ENCODE measurements around the gene HMCN2.
"Not testable (repeated sequence)": the region's sequence is repeated elsewhere in the genome, so short reads cannot be mapped to it uniquely, and the experiment has no call there.

The HMCN2 gene

GRCh38 chr9:130429831-130430230 lies 164.3 kb downstream of the HMCN2 start:
- H3K27ac ChIP-seq (ENCODE audit: low read depth, low read length) = no peak overlapping the region
- H3K4me3 ChIP-seq (ENCODE audit: low read depth, low read length) = no peak overlapping the region
- peaks cover 31% of the 10 kb centered on the region for H3K27me3 ChIP-seq (ENCODE audit: control insufficient read depth, insufficient read depth, low read length)

GRCh38 chr9:130430232-130430631 lies 164.7 kb downstream of the HMCN2 start:
- Histone ChIP-seq H3K27ac (ENCODE audit: low read depth, low read length) (no peak overlapping the region), H3K27me3 (ENCODE audit: control insufficient read depth, insufficient read depth, low read length) (peaks cover 31% of the 10 kb centered on the region), H3K4me1 (ENCODE audit: control insufficient read depth, insufficient read depth, low read length) (peaks cover 27% of the 10 kb centered on the region), H3K9me3 (ENCODE audit: control insufficient read depth, insufficient read depth, low read depth, low read length) (peaks cover 8% of the 10 kb centered on the region; the same call in 1 of the 2 replicates), H3K36me3 (ENCODE audit: control insufficient read depth, insufficient read depth, low read length) (no peaks in the 10 kb centered on the region), H3K9ac (ENCODE audit: low read length) (no peak overlapping the region), H3K4me3 (ENCODE audit: low read depth, low read length) (no peak overlapping the region)

More at GRCh38 chr9:130429831-130430230, 164.3 kb downstream of the HMCN2 start:
- Histone ChIP-seq H3K9ac (ENCODE audit: low read length) (no peak overlapping the region), H3K4me1 (ENCODE audit: control insufficient read depth, insufficient read depth, low read length) (peaks cover 27% of the 10 kb centered on the region), H3K36me3 (ENCODE audit: control insufficient read depth, insufficient read depth, low read length) (no peaks in the 10 kb centered on the region), H3K9me3 (ENCODE audit: control insufficient read depth, insufficient read depth, low read depth, low read length) (peaks cover 8% of the 10 kb centered on the region; the same call in 1 of the 2 replicates)

- peaks cover 24% of the 10 kb centered on the region for H3K4me1 ChIP-seq (ENCODE audit: control insufficient read depth, insufficient read depth, low read length)
- H3K27ac ChIP-seq (ENCODE audit: low read depth, low read length) = no peak overlapping the region
- no peaks in the 10 kb centered on the region for H3K36me3 ChIP-seq (ENCODE audit: control insufficient read depth, insufficient read depth, low read length)
- peaks cover 31% of the 10 kb centered on the region for H3K27me3 ChIP-seq (ENCODE audit: control insufficient read depth, insufficient read depth, low read length)
- no peak overlapping the region for H3K4me3 ChIP-seq (ENCODE audit: low read depth, low read length)
- H3K9me3 ChIP-seq (ENCODE audit: control insufficient read depth, insufficient read depth, low read depth, low read length) = peaks cover 8% of the 10 kb centered on the region; the same call in 1 of the 2 replicates
- H3K9ac ChIP-seq (ENCODE audit: low read length) = no peak overlapping the region
Measured at GRCh38 chr9:130430734-130431535, 165.4 kb downstream of the HMCN2 start.

GRCh38 chr9:130431536-130432303 lies 166.2 kb downstream of the HMCN2 start:
- Histone ChIP-seq H3K27me3 (ENCODE audit: control insufficient read depth, insufficient read depth, low read length) (peaks cover 31% of the 10 kb centered on the region), H3K4me3 (ENCODE audit: low read depth, low read length) (no peak overlapping the region), H3K9ac (ENCODE audit: low read length) (no peak overlapping the region), H3K4me1 (ENCODE audit: control insufficient read depth, insufficient read depth, low read length) (peaks cover 19% of the 10 kb centered on the region), H3K27ac (ENCODE audit: low read depth, low read length) (no peak overlapping the region), H3K9me3 (ENCODE audit: control insufficient read depth, insufficient read depth, low read depth, low read length) (peaks cover 8% of the 10 kb centered on the region; the same call in 1 of the 2 replicates), H3K36me3 (ENCODE audit: control insufficient read depth, insufficient read depth, low read length) (no peaks in the 10 kb centered on the region)

- Histone ChIP-seq H3K9me3 (ENCODE audit: control insufficient read depth, insufficient read depth, low read depth, low read length) (peaks cover 8% of the 10 kb centered on the region; the same call in 1 of the 2 replicates), H3K4me1 (ENCODE audit: control insufficient read depth, insufficient read depth, low read length) (peaks cover 18% of the 10 kb centered on the region), H3K27me3 (ENCODE audit: control insufficient read depth, insufficient read depth, low read length) (peaks cover 31% of the 10 kb centered on the region), H3K27ac (ENCODE audit: low read depth, low read length) (no peak overlapping the region), H3K4me3 (ENCODE audit: low read depth, low read length) (no peak overlapping the region), H3K9ac (ENCODE audit: low read length) (no peak overlapping the region), H3K36me3 (ENCODE audit: control insufficient read depth, insufficient read depth, low read length) (no peaks in the 10 kb centered on the region)
Measured at GRCh38 chr9:130432362-130432761, 166.8 kb downstream of the HMCN2 start.

- Histone ChIP-seq H3K27ac (ENCODE audit: low read depth, low read length) (no peak overlapping the region), H3K4me1 (ENCODE audit: control insufficient read depth, insufficient read depth, low read length) (peaks cover 20% of the 10 kb centered on the region), H3K4me3 (ENCODE audit: low read depth, low read length) (peak overlapping the region; percentile 62), H3K9ac (ENCODE audit: low read length) (peak overlapping the region; percentile 36), H3K9me3 (ENCODE audit: control insufficient read depth, insufficient read depth, low read depth, low read length) (peaks cover 8% of the 10 kb centered on the region; the same call in 1 of the 2 replicates), H3K27me3 (ENCODE audit: control insufficient read depth, insufficient read depth, low read length) (peaks cover 31% of the 10 kb centered on the region), H3K36me3 (ENCODE audit: control insufficient read depth, insufficient read depth, low read length) (no peaks in the 10 kb centered on the region)
Measured at GRCh38 chr9:130432796-130433167, 167.2 kb downstream of the HMCN2 start.

- Histone ChIP-seq H3K27ac (ENCODE audit: low read depth, low read length) (no peak overlapping the region), H3K27me3 (ENCODE audit: control insufficient read depth, insufficient read depth, low read length) (peaks cover 31% of the 10 kb centered on the region), H3K4me1 (ENCODE audit: control insufficient read depth, insufficient read depth, low read length) (peaks cover 20% of the 10 kb centered on the region), H3K9me3 (ENCODE audit: control insufficient read depth, insufficient read depth, low read depth, low read length) (peaks cover 8% of the 10 kb centered on the region; the same call in 1 of the 2 replicates), H3K36me3 (ENCODE audit: control insufficient read depth, insufficient read depth, low read length) (no peaks in the 10 kb centered on the region), H3K4me3 (ENCODE audit: low read depth, low read length) (peak overlapping the region; percentile 62), H3K9ac (ENCODE audit: low read length) (peak overlapping the region; percentile 36)
Measured at GRCh38 chr9:130433168-130433946, 167.8 kb downstream of the HMCN2 start.

GRCh38 chr9:130433947-130434262 lies 168.3 kb downstream of the HMCN2 start:
- peaks cover 31% of the 10 kb centered on the region for H3K27me3 ChIP-seq (ENCODE audit: control insufficient read depth, insufficient read depth, low read length)
- H3K36me3 ChIP-seq (ENCODE audit: control insufficient read depth, insufficient read depth, low read length) = no peaks in the 10 kb centered on the region
- H3K9ac ChIP-seq (ENCODE audit: low read length) = no peak overlapping the region
- H3K4me3 ChIP-seq (ENCODE audit: low read depth, low read length) = peak overlapping the region; percentile 62
- H3K27ac ChIP-seq (ENCODE audit: low read depth, low read length) = no peak overlapping the region
- H3K4me1 ChIP-seq (ENCODE audit: control insufficient read depth, insufficient read depth, low read length) = peaks cover 20% of the 10 kb centered on the region
- peaks cover 8% of the 10 kb centered on the region; the same call in 1 of the 2 replicates for H3K9me3 ChIP-seq (ENCODE audit: control insufficient read depth, insufficient read depth, low read depth, low read length)

GRCh38 chr9:130434656-130435055 lies 169.1 kb downstream of the HMCN2 start:
- Histone ChIP-seq H3K4me1 (ENCODE audit: control insufficient read depth, insufficient read depth, low read length) (peaks cover 20% of the 10 kb centered on the region), H3K27me3 (ENCODE audit: control insufficient read depth, insufficient read depth, low read length) (peaks cover 31% of the 10 kb centered on the region)
- H3K9me3 ChIP-seq (ENCODE audit: control insufficient read depth, insufficient read depth, low read depth, low read length); H3K36me3 ChIP-seq (ENCODE audit: control insufficient read depth, insufficient read depth, low read length); H3K27ac ChIP-seq (ENCODE audit: low read depth, low read length); H3K4me3 ChIP-seq (ENCODE audit: low read depth, low read length); H3K9ac ChIP-seq (ENCODE audit: low read length): not testable (repeated sequence)

- H3K9ac ChIP-seq (ENCODE audit: low read length) = no peak overlapping the region
- no peak overlapping the region for H3K27ac ChIP-seq (ENCODE audit: low read depth, low read length)
- no peak overlapping the region for H3K4me3 ChIP-seq (ENCODE audit: low read depth, low read length)
- peaks cover 25% of the 10 kb centered on the region for H3K27me3 ChIP-seq (ENCODE audit: control insufficient read depth, insufficient read depth, low read length)
- peaks cover 19% of the 10 kb centered on the region for H3K4me1 ChIP-seq (ENCODE audit: control insufficient read depth, insufficient read depth, low read length)
- peaks cover 9% of the 10 kb centered on the region for H3K9me3 ChIP-seq (ENCODE audit: control insufficient read depth, insufficient read depth, low read depth, low read length)
- no peaks in the 10 kb centered on the region for H3K36me3 ChIP-seq (ENCODE audit: control insufficient read depth, insufficient read depth, low read length)
Measured at GRCh38 chr9:130437011-130437789, 171.6 kb downstream of the HMCN2 start.

Data from HUES6 (cell line).